ENCODE data around the gene CCT7. TPM values are rescaled to one million over a fixed set of nuclear protein-coding genes. Genes with fewer than 3 reads are reported as not detected.

Gene CCT7
- total RNA-seq (2021) (295 and 319 TPM in 2 replicates), Bru-seq, nascent RNA (percentile 92 among the genes with signal in this experiment), BruChase-seq, experiment 1, labeled RNA remaining after a 2-hour chase (percentile 88 among the genes with signal in this experiment), BruChase-seq, experiment 2, labeled RNA remaining after a 6-hour chase (percentile 96 among the genes with signal in this experiment)
- long read RNA-seq, transcript CCT7-201 (12 exons, 1,916 nt): major isoform, 562 of 631 reads
- long read RNA-seq, partial matches to known transcripts: 43 of 631 reads
- long read RNA-seq, other reads (novel, unspliced or antisense): 17 of 631 reads

- peak; percentile 77 to 82 for DNase-seq
- Histone ChIP-seq H3K9me2 (ENCODE audit: insufficient read depth) (no peaks in the 10 kb centered on the region), H3F3A (ENCODE audit: insufficient read depth, low read depth) (peaks cover 6% of the 10 kb centered on the region), H3K9me3 (ENCODE audit: insufficient read depth, low read depth) (no peaks in the 10 kb centered on the region), H3K4me3 (peak within 1 kb of the TSS; percentile 89), H4K20me1 (ENCODE audit: insufficient read depth) (peaks cover 37% of the 10 kb centered on the region), H3K4me1 (replicated peaks; ENCODE audit: insufficient read depth) (peaks cover 20% of the 10 kb centered on the region), H3K36me3 (ENCODE audit: low read depth) (0 out of 2 replicates have a peak, but pooled peaks cover 6% of the 10 kb centered on the region), H3K27me3 (ENCODE audit: insufficient read depth, low read depth) (no peaks in the 10 kb centered on the region), H3K4me2 (peak within 1 kb of the TSS; percentile 98), H2AFZ (peak within 1 kb of the TSS; percentile 96), H3K79me2 (ENCODE audit: low read depth) (peaks cover 51% of the 10 kb centered on the region), H3K27ac (peak within 1 kb of the TSS; percentile 82)
- intact Hi-C loops (cut with micrococcal nuclease; ENCODE audit: unreplicated experiment): loop anchor here (1.0 to 10.0 kb wide), 3 partner anchors 10 to 151 kb away; partner anchors contain the start of genes ALMS1 and SMYD5
- TF ChIP-seq EZH2 (IDR thresholded peaks at IDR 0.05; ENCODE audit: low read depth): no peak
- TF ChIP-seq, protein P1, sequence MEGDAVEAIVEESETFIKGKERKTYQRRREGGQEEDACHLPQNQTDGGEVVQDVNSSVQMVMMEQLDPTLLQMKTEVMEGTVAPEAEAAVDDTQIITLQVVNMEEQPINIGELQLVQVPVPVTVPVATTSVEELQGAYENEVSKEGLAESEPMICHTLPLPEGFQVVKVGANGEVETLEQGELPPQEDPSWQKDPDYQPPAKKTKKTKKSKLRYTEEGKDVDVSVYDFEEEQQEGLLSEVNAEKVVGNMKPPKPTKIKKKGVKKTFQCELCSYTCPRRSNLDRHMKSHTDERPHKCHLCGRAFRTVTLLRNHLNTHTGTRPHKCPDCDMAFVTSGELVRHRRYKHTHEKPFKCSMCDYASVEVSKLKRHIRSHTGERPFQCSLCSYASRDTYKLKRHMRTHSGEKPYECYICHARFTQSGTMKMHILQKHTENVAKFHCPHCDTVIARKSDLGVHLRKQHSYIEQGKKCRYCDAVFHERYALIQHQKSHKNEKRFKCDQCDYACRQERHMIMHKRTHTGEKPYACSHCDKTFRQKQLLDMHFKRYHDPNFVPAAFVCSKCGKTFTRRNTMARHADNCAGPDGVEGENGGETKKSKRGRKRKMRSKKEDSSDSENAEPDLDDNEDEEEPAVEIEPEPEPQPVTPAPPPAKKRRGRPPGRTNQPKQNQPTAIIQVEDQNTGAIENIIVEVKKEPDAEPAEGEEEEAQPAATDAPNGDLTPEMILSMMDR (conservative IDR thresholded peaks at IDR 0.05): no peak
- POLR2A ChIA-PET (ENCODE audit: unreplicated experiment): interaction anchor here (0.5 to 1.1 kb wide), 7 partner anchors 22 to 503 kb away, joined by 3 to 6 read pairs (median 4); partner anchors contain the start of genes SPR and TPRKB
- no TSS peak for BruUV-seq (replicated peaks)
- CTCF ChIA-PET: interaction anchor here (1.0 kb wide), 1 partner anchor 22 kb away, joined by 3 read pairs; no protein-coding TSS in a partner anchor
Measured at GRCh38 chr2:73233932-73234832, at the start of gene CCT7. CCT7 (plus strand) TSS chr2:73234308; CDS start chr2:73234379, 71 bp downstream.

- TF ChIP-seq EZH2 (IDR thresholded peaks at IDR 0.05; ENCODE audit: low read depth): no peak
- TF ChIP-seq, protein P1 (conservative IDR thresholded peaks at IDR 0.05): no peak
- intact Hi-C loops (cut with micrococcal nuclease; ENCODE audit: unreplicated experiment): no loop called here
- DNase-seq: no peak
- Histone ChIP-seq H3K4me2 (no peak overlapping the region), H4K20me1 (ENCODE audit: insufficient read depth) (no peaks in the 10 kb centered on the region), H2AFZ (no peak overlapping the region), H3K9me3 (ENCODE audit: insufficient read depth, low read depth) (no peaks in the 10 kb centered on the region), H3K27me3 (ENCODE audit: insufficient read depth, low read depth) (peaks cover 52% of the 10 kb centered on the region), H3K36me3 (ENCODE audit: low read depth) (no peaks in the 10 kb centered on the region), H3K9me2 (ENCODE audit: insufficient read depth) (no peaks in the 10 kb centered on the region), H3K4me1 (replicated peaks; ENCODE audit: insufficient read depth) (no peaks in the 10 kb centered on the region), H3K4me3 (no peak overlapping the region), H3K79me2 (ENCODE audit: low read depth) (no peaks in the 10 kb centered on the region), H3K27ac (no peak overlapping the region), H3F3A (ENCODE audit: insufficient read depth, low read depth) (no peaks in the 10 kb centered on the region)
- POLR2A ChIA-PET (ENCODE audit: unreplicated experiment): no interaction called here
- no TSS peak for BruUV-seq (replicated peaks)
- CTCF ChIA-PET: no interaction called here
Measured at GRCh38 chr2:73185965-73186364, 48.1 kb upstream of the CCT7 start.

GRCh38 chr2:73187549-73187948 lies 46.6 kb upstream of the CCT7 start:
- ChIA-PET POLR2A (ENCODE audit: unreplicated experiment) (no interaction called here), CTCF (no interaction called here)
- no peak overlapping the region for H3K27ac ChIP-seq
- H3F3A ChIP-seq (ENCODE audit: insufficient read depth, low read depth): no peaks in the 10 kb centered on the region
- H4K20me1 ChIP-seq (ENCODE audit: insufficient read depth): no peaks in the 10 kb centered on the region
- BruUV-seq (replicated peaks): no TSS peak
- H3K9me3 ChIP-seq (ENCODE audit: insufficient read depth, low read depth): no peaks in the 10 kb centered on the region
- TF ChIP-seq, protein P1 (conservative IDR thresholded peaks at IDR 0.05): no peak
- TF ChIP-seq EZH2 (IDR thresholded peaks at IDR 0.05; ENCODE audit: low read depth): no peak
- no peaks in the 10 kb centered on the region for H3K36me3 ChIP-seq (ENCODE audit: low read depth)
- no peak for DNase-seq
- H3K4me1 ChIP-seq (replicated peaks; ENCODE audit: insufficient read depth): no peaks in the 10 kb centered on the region
- H3K4me2 ChIP-seq: no peak overlapping the region
- H2AFZ ChIP-seq: no peak overlapping the region
- no peaks in the 10 kb centered on the region for H3K79me2 ChIP-seq (ENCODE audit: low read depth)
- peaks cover 42% of the 10 kb centered on the region for H3K27me3 ChIP-seq (ENCODE audit: insufficient read depth, low read depth)
- no peak overlapping the region for H3K4me3 ChIP-seq
- intact Hi-C loops (cut with micrococcal nuclease; ENCODE audit: unreplicated experiment): no loop called here
- no peaks in the 10 kb centered on the region for H3K9me2 ChIP-seq (ENCODE audit: insufficient read depth)
